HepG2 (cell line): Measurements from ENCODE around the gene NELL2. TPM values are rescaled to one million over a fixed set of nuclear protein-coding genes. Genes with fewer than 3 reads are reported as not detected.

Source experiments
- ATAC-seq: fragments of 200-7000 bp; cut with Tn5 transposase; 3 replicates; pipeline ENCODE4 v1.9.1; 2020; ENCODE audit warnings: mild to moderate bottlenecking, moderate library complexity
- BruUV-seq: library from RNA; stranded (reverse); fragments of 400-500 nt; replicated peaks from 2 replicates; lab custom pipeline; 2021; lab: Mats Ljungman, UMichigan
- CTCF ChIA-PET: fragments of 300-600 bp; formaldehyde crosslinking; extraction: SDS; loops from one replicate; lab custom pipeline; 2021; ENCODE audit warnings: low total read pairs, inconsistent platforms, low intra/inter-chr PET ratio; lab: Yijun Ruan, JAX
- POLR2A ChIA-PET: fragments of 350-600 bp; sonication (Branson Sonifier 250); formaldehyde crosslinking; loops from one replicate; lab custom pipeline; 2020; ENCODE audit warnings: antibody characterized with exemption, inconsistent platforms; lab: Yijun Ruan, JAX
- DNase-seq: peaks from one replicate; pipeline ENCODE4 v3.0.0-alpha.2; 2015; ENCODE audit warnings: low spot score
- FAIRE-seq: peaks from 3 replicates; lab custom pipeline; 2011; peaks lifted over from hg19 to GRCh38; lab: Jason Lieb, UNC
- H2AFZ ChIP-seq: one replicate; pipeline ENCODE4 v1.6.1; 2011; ENCODE audit warnings: low read length, inconsistent platforms
- H3K27ac ChIP-seq: fragments of 300-600 bp; 3 replicates; pipeline ENCODE4 v1.8.0; 2011; ENCODE audit warnings: mixed run types, mild to moderate bottlenecking, mixed read lengths, low read length, inconsistent platforms; ENCODE audit not compliant: insufficient read depth; ENCODE audit errors: extremely low read length
- H3K27me3 ChIP-seq, 2 experiments: fragments of 200-600 bp in 1 of 2; 2 replicates in 1 of 2; 3 replicates in 1 of 2; pipeline versions ENCODE4 v1.6.0 to v1.8.0; 2011; ENCODE audit warnings: low read length in 2 of 2, mild to moderate bottlenecking in 2 of 2, moderate library complexity in 2 of 2, inconsistent platforms in 1 of 2; ENCODE audit not compliant: insufficient read depth in 2 of 2, control insufficient read depth in 1 of 2
- H3K36me3 ChIP-seq, 2 experiments: fragments of 200-600 bp in 1 of 2; replicated peaks in 1 of 2; 2 replicates in 1 of 2; 3 replicates in 1 of 2; pipeline versions ENCODE4 v1.5.1 to v1.8.0; 2011; ENCODE audit warnings: low read length in 2 of 2, inconsistent platforms in 1 of 2; ENCODE audit not compliant: insufficient read depth in 2 of 2, control insufficient read depth in 1 of 2
- H3K4me1 ChIP-seq: 2 replicates; pipeline ENCODE4 v1.5.1; 2012; ENCODE audit warnings: low read length, inconsistent platforms; ENCODE audit not compliant: insufficient read depth
- H3K4me2 ChIP-seq: 2 replicates; pipeline ENCODE4 v1.6.0; 2011; ENCODE audit warnings: low read depth, low read length, inconsistent platforms
- H3K4me3 ChIP-seq, 3 experiments: fragments of 200-600 bp in 1 of 3; sonication (generic), shearing (Covaris generic) in 1 of 3; replicated peaks in 1 of 3; 2 replicates each; pipeline ENCODE4 v1.5.1; 2011 to 2016; ENCODE audit warnings: low read length in 3 of 3, inconsistent platforms in 2 of 3, low read depth in 2 of 3, mild to moderate bottlenecking in 2 of 3, control low read depth in 1 of 3, mixed read lengths in 1 of 3; ENCODE audit not compliant: insufficient read depth in 1 of 3
- H3K79me2 ChIP-seq: one replicate; pipeline ENCODE4 v1.6.1; 2011; ENCODE audit warnings: low read length, inconsistent platforms; ENCODE audit not compliant: insufficient read depth
- H3K9ac ChIP-seq: 2 replicates; pipeline ENCODE4 v1.6.0; 2011; ENCODE audit warnings: mild to moderate bottlenecking, low read depth, low read length, inconsistent platforms; ENCODE audit not compliant: insufficient read depth
- H3K9me3 ChIP-seq: 2 replicates; pipeline ENCODE4 v1.5.1; 2012; ENCODE audit warnings: mild to moderate bottlenecking, low read length
- H4K20me1 ChIP-seq: 2 replicates; pipeline ENCODE4 v1.6.0; 2011; ENCODE audit warnings: inconsistent platforms, mild to moderate bottlenecking, low read length, moderate library complexity; ENCODE audit not compliant: insufficient read depth
- CEBPG ChIP-seq: IDR thresholded peaks from 2 replicates; pipeline ENCODE4 v1.6.1; 2016
- GLMP ChIP-seq: sonication (generic); formaldehyde crosslinking; IDR thresholded peaks from 2 replicates; pipeline ENCODE4 v1.9.0; 2021; ENCODE audit warnings: missing genetic modification reagents, mild to moderate bottlenecking, borderline replicate concordance
- HHEX ChIP-seq: IDR thresholded peaks from 2 replicates; pipeline ENCODE4 v1.6.1; 2016; ENCODE audit warnings: control low read depth
- HMG20B ChIP-seq: conservative IDR thresholded peaks from 2 replicates; pipeline ENCODE4 v1.6.1; 2016; ENCODE audit warnings: missing genetic modification reagents, missing compliant biosample characterization
- HNF4A ChIP-seq: sonication (generic); formaldehyde crosslinking; IDR thresholded peaks from 2 replicates; pipeline ENCODE4 v1.4.0; 2020; ENCODE audit warnings: missing genetic modification reagents
- HNF4G ChIP-seq, 2 experiments: sonication (generic) in 1 of 2; formaldehyde crosslinking in 1 of 2; IDR thresholded peaks; 2 replicates each; pipeline versions ENCODE4 v1.4.0 to v1.6.1; 2011 to 2020; ENCODE audit warnings: borderline replicate concordance in 2 of 2, low read depth in 2 of 2, mild to moderate bottlenecking in 2 of 2, low read length in 1 of 2, missing genetic modification reagents in 1 of 2, moderate library complexity in 1 of 2
- KLF13 ChIP-seq: sonication (generic); formaldehyde crosslinking; IDR thresholded peaks from 2 replicates; pipeline ENCODE4 v1.4.0; 2020; ENCODE audit warnings: mild to moderate bottlenecking, missing genetic modification reagents
- NFAT5 ChIP-seq: sonication (generic); formaldehyde crosslinking; IDR thresholded peaks from 2 replicates; pipeline ENCODE4 v1.4.0; 2020; ENCODE audit warnings: missing genetic modification reagents
- RAD21 ChIP-seq: fragments of 450-650 bp; formaldehyde crosslinking; IDR thresholded peaks from 2 replicates; pipeline ENCODE4 v1.5.0; 2020; ENCODE audit warnings: mild to moderate bottlenecking
- XRCC5 ChIP-seq: fragments of 200-400 bp; formaldehyde crosslinking; optimal IDR thresholded peaks from 2 replicates; pipeline ENCODE3; 2017; ENCODE audit warnings: mild to moderate bottlenecking, low read length
- ZBTB44 ChIP-seq: sonication (generic); formaldehyde crosslinking; IDR thresholded peaks from 2 replicates; pipeline ENCODE4 v1.4.0; 2020; ENCODE audit warnings: missing genetic modification reagents
- ZBTB46 ChIP-seq: sonication (generic); formaldehyde crosslinking; IDR thresholded peaks from 2 replicates; pipeline ENCODE4 v1.4.0; 2020; ENCODE audit warnings: mild to moderate bottlenecking, missing genetic modification reagents, borderline replicate concordance
- ZNF383 ChIP-seq: sonication (generic); formaldehyde crosslinking; IDR thresholded peaks from 2 replicates; pipeline ENCODE4 v1.4.0; 2020; ENCODE audit warnings: missing genetic modification reagents, mild to moderate bottlenecking, borderline replicate concordance
- ZNF75D ChIP-seq: sonication (generic); formaldehyde crosslinking; IDR thresholded peaks from 2 replicates; pipeline ENCODE4 v1.8.1; 2023; ENCODE audit warnings: missing genetic modification reagents, mild to moderate bottlenecking, borderline replicate concordance
- in situ Hi-C: cut with HindIII; loops from 2 replicates; pipeline ENCODE4 v1.10.0; 2017; ENCODE audit warnings: low pct_unique_long_range_greater_than_20kb; ENCODE audit not compliant: extremely low pct_ligation_motif_present
- intact Hi-C: fragments of 100-400 bp; cut with micrococcal nuclease; formaldehyde crosslinking; loops from one replicate; pipeline ENCODE4 v1.10.0; 2022; ENCODE audit not compliant: unreplicated experiment
- polyA plus RNA-seq, 8 experiments: library from polyadenylated mRNA; depleted of rRNA in 3 of 8; stranded (reverse) in 7 of 8; unstranded in 1 of 8; fragments of >200 nt; fragmentation: Illumina TruSeq in 4 of 8; extraction: Trizol in 4 of 8; gene quantifications; 2 replicates each; pipeline versions ENCODE4 v1.2.1 to v1.2.3, GENCODE V29; 2011 to 2016; ENCODE audit warnings: low read depth in 4 of 8, missing spikeins in 1 of 8, mixed read lengths in 1 of 8; ENCODE audit not compliant: insufficient read depth in 1 of 8
- total RNA-seq, 5 experiments: library from RNA; depleted of rRNA; stranded (reverse); fragments of >200 nt; fragmentation: Illumina TruSeq; extraction: Trizol; gene quantifications; 2 replicates each; pipeline ENCODE4 v1.2.3, GENCODE V29; 2016; ENCODE audit warnings: low read depth in 1 of 5

The NELL2 gene
- total and polyA plus RNA-seq, 2 of the 13 experiments (the other 11 are each of a cell fraction or from before 2014, with no cell fraction given): 0.11 TPM; not detected in 1

- TF ChIP-seq NFAT5 (CRISPR knock-in tag): no peak
- TF ChIP-seq CEBPG (CRISPR knock-in tag): no peak
- TF ChIP-seq, all 625 proteins: peak for 0
These were observed 2.2 kb downstream of the NELL2 start (continued) for GRCh38 chr12:44873898-44874297.

- intact Hi-C loops (no loop called here), in situ Hi-C loops (no loop called here)
- H3K36me3 ChIP-seq: no peaks in the 10 kb centered on the region
- no peak overlapping the region for H3K9ac ChIP-seq
- no peak overlapping the region for H3K4me3 ChIP-seq
- no peak overlapping the region for H3K27ac ChIP-seq
- H3K4me2 ChIP-seq: no peak overlapping the region
- FAIRE-seq (no peak), DNase-seq (no peak), ATAC-seq (no peak)
- ChIA-PET CTCF (no interaction called here), POLR2A (no interaction called here)
- no peaks in the 10 kb centered on the region for H3K27me3 ChIP-seq
- no peaks in the 10 kb centered on the region for H3K79me2 ChIP-seq
- no peaks in the 10 kb centered on the region for H4K20me1 ChIP-seq
- H3K4me1 ChIP-seq: no peaks in the 10 kb centered on the region
- BruUV-seq: no TSS peak
- no peak overlapping the region for H2AFZ ChIP-seq
- H3K9me3 ChIP-seq: no peaks in the 10 kb centered on the region
- TF ChIP-seq XRCC5 (no peak), ZBTB46 (no peak), HHEX (CRISPR knock-in tag) (no peak), HMG20B (no peak), HNF4G (IDR thresholded peaks at IDR 0.05; ENCODE audit: borderline replicate concordance, low read depth, low read length) (no peak), HNF4G (CRISPR knock-in tag; IDR thresholded peaks at IDR 0.05; ENCODE audit: borderline replicate concordance, low read depth) (no peak), ZBTB44 (no peak), KLF13 (CRISPR knock-in tag) (no peak), GLMP (CRISPR knock-in tag) (no peak), ZNF75D (CRISPR knock-in tag) (no peak), HNF4A (CRISPR knock-in tag) (no peak), RAD21 (CRISPR knock-in tag) (no peak), ZNF383 (CRISPR knock-in tag) (no peak)
These were observed 6.6 kb downstream of the NELL2 start for GRCh38 chr12:44869503-44869902.
